ENCODE measurements around the gene KCNK18. TPM values are rescaled to one million over a fixed set of nuclear protein-coding genes. Genes with fewer than 3 reads are reported as not detected.

KCNK18 gene
- polyA plus RNA-seq, 2 of the 4 experiments (the other 2 are of a cell fraction), result not detected

Small RNA genes lying within 50 kb of the gene (small RNA-seq; reads per million reads assigned to genes)
- gene MIR3663, result 0 reads per million in 6 experiments

Other genes with a start within 250 kb of the KCNK18 start
- 44.2 and 63.1 TPM in 2 replicates for gene SHTN1, start 192.3 kb upstream of the KCNK18 start, polyA plus RNA-seq (2011; rRNA removed)
- 21.7 to 25.1 TPM (median 23.6 TPM) in 3 replicates for gene SHTN1, start 192.3 kb upstream of the KCNK18 start, polyA plus RNA-seq (2017; fragmentation: RNase III; extraction: RNeasy Plus Mini Kit Qiagen cat#74134 plus additional on column Dnase treatment)
- gene VAX1, start 59.2 kb upstream of the KCNK18 start, polyA plus RNA-seq (2011; rRNA removed), result 0.60 and 0.70 TPM in 2 replicates
- gene VAX1, start 59.2 kb upstream of the KCNK18 start, polyA plus RNA-seq (2017; fragmentation: RNase III; extraction: RNeasy Plus Mini Kit Qiagen cat#74134 plus additional on column Dnase treatment), result 0.54 to 0.71 TPM (median 0.68 TPM) in 3 replicates
- gene SLC18A2, start 43.6 kb downstream of the KCNK18 start, polyA plus RNA-seq (2011; rRNA removed), result 0.09 TPM in 1 of 2 replicates, not detected in the other
- gene SLC18A2, start 43.6 kb downstream of the KCNK18 start, polyA plus RNA-seq (2017; fragmentation: RNase III; extraction: RNeasy Plus Mini Kit Qiagen cat#74134 plus additional on column Dnase treatment), result 0.03 to 0.05 TPM (median 0.03 TPM) in 3 replicates
- gene PDZD8, start 178.0 kb downstream of the KCNK18 start, polyA plus RNA-seq (2011; rRNA removed), result 76.1 and 76.7 TPM in 2 replicates
- 24.7 to 27.4 TPM (median 27.3 TPM) in 3 replicates for gene PDZD8, start 178.0 kb downstream of the KCNK18 start, polyA plus RNA-seq (2017; fragmentation: RNase III; extraction: RNeasy Plus Mini Kit Qiagen cat#74134 plus additional on column Dnase treatment)

All from A549 (cell line).